GM04503 (cell line): ENCODE measurements around the gene CRB1.
A peak's percentile ranks its signal among the peaks of the same experiment; 100 is the strongest.

ENCODE experiments used
- DNase-seq: peaks from one replicate; pipeline ENCODE4 v3.0.0-alpha.2; 2012; ENCODE audit warnings: low read depth

The CRB1 gene

GRCh38 chr1:197304638-197305200 is 36.7 kb downstream of the CRB1 start:
- no peak for DNase-seq

GRCh38 chr1:197305925-197306324 is 37.9 kb downstream of the CRB1 start:
- no peak for DNase-seq

- DNase-seq, result no peak
Observed at GRCh38 chr1:197306381-197307062, 38.5 kb downstream of the CRB1 start.

- DNase-seq, result no peak
Observed at GRCh38 chr1:197307136-197307535, 39.1 kb downstream of the CRB1 start.

- no peak for DNase-seq
Observed at GRCh38 chr1:197307551-197307950, 39.5 kb downstream of the CRB1 start.

DNA sequence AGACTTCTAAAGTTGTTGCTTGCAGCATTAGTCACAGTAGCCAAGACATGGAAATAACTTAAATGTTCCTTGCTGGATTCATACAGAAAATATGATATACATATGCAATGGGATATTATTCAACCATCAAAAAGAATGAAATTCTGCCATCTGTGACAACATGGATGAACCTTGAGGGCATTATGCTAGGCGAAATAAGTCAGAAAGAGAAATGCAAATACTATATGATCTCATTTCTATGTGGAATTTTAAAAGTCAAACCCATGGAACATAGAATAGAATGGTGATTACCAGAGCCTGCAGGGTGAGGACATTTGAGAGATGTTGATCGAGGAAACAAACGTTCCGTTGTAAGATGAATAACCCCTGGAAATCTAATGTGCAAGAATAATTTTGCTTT is 43.0 kb downstream of the CRB1 start:
- no peak for DNase-seq

DNA sequence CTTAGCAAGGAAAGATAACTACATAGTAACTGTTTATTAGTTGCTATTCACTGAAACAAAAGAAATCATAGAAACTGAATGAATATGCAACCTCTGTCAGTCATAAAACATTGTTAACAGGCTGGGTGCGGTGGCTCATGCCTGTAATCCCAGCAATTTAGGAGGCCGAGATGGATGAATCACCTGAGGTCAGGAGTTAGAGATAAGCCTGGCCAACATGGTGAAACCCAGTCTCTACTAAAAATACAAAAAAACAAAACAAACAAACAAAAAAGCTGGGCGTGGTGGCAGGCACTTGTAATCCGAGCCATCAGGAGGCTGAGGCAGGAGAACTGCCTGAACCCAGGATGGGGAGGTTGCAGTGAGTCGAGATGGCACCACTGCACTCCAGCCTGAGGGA is 44.1 kb downstream of the CRB1 start:
- DNase-seq, result no peak

DNA sequence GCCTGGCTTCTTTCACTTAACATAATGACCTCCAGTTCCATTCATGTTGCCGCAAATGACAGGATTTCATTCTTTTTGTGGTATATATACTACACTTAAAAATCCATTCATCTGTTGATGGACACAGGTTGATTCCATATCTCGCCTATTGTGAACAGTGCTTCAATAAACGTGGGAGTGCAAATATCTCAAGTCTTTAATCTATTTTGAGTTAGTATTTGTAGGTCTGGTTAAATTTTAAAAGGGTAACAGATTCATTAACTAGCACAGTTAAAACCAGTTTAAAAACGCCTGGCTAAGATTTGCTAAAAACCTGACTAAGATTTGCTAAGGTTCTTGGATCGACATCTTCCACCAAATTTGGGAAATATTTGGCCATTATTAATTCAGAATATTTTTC is 45.7 kb downstream of the CRB1 start:
- DNase-seq, result no peak

DNA sequence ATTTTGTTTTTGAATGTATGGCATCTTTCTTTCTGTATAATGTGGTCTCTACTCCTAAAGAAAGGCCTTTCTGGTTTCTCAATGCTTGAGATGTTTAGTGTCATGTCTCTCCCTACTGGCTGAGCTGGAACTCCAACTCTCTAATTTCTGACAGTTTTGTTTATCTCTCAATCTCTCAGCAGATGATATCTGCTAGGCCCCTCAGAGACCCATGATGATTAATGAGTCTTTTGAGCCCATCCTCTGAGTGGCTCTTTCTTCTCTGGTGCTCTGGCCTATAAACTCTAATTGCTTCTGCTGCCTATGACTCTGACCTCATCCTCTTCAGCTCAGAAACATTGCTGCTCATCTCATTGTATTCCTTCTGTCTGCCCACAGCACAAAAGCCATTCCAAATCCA is 46.6 kb downstream of the CRB1 start:
- DNase-seq, result no peak

DNA sequence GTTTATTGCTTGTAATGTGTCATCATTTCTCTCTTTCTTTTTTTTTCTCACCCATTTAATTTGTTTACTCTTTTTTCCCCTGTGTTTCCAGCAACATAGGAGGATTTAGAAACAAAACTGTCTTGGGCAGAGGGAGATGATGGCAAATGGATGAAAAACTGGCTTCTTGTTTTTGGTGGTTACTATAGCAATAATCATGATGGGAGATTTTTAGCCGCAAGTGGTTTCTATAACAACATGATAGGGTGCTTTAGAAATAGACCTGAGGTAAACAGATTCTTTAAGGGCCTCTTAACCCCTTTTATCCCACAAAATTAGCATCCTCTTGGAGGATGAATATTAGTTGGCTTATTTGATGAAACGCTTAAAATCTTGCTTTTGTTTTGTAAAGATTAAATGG is 51.6 kb downstream of the CRB1 start:
- no peak for DNase-seq

- peak; percentile 59 for DNase-seq
Observed at GRCh38 chr1:197320991-197321531, 53.0 kb downstream of the CRB1 start.

GRCh38 chr1:197321811-197322210 is 53.8 kb downstream of the CRB1 start:
- no peak for DNase-seq

GRCh38 chr1:197327776-197328364 is 59.8 kb downstream of the CRB1 start:
- no peak for DNase-seq

DNA sequence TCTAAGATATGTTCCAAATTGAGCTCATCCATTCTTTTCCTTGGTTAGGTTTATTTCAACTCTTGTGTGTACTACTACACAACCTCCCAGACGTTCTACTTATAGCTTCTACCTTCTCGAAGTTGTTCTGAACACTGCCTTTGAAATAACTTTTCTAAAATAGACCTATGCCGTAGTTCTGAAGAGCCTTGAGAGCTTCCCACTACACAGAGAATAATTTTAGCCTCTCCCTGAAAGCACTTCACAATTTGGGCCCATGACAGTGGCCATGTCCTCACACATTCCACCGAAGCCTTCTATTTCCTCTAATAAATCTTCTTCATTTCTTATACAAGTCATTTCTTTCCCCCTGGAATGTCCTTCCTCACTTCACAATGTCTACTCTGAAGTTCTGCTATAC is 62.2 kb downstream of the CRB1 start:
- DNase-seq, result no peak

GRCh38 chr1:197331565-197331964 is 63.5 kb downstream of the CRB1 start:
- DNase-seq, result no peak

- no peak for DNase-seq
Observed at GRCh38 chr1:197333041-197333440, 65.0 kb downstream of the CRB1 start.

DNA sequence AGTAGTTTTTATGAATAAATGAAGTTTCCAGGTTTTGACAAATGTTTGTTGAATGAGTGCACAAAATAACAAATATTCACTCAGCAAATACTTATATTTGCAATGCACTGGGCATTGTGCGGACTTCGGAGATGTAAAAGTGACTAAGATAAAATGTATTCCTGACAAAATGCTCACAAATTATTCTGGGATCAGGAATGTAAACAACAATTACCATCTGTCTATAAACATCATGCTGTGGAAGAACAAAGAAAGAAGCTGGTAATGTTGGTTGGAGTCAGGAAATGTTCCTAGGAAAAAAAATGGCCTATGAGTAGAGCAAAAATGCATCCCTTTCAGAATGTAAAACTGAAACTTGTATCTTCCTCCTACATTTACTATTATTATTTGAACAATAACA is 68.5 kb downstream of the CRB1 start:
- DNase-seq, result no peak

GRCh38 chr1:197339106-197340060 is 71.3 kb downstream of the CRB1 start:
- no peak for DNase-seq

GRCh38 chr1:197341626-197342025 is 73.6 kb downstream of the CRB1 start:
- DNase-seq, result no peak

- no peak for DNase-seq
Observed at GRCh38 chr1:197342044-197342565, 74.1 kb downstream of the CRB1 start.

GRCh38 chr1:197342669-197343068 is 74.6 kb downstream of the CRB1 start:
- DNase-seq, result no peak

DNA sequence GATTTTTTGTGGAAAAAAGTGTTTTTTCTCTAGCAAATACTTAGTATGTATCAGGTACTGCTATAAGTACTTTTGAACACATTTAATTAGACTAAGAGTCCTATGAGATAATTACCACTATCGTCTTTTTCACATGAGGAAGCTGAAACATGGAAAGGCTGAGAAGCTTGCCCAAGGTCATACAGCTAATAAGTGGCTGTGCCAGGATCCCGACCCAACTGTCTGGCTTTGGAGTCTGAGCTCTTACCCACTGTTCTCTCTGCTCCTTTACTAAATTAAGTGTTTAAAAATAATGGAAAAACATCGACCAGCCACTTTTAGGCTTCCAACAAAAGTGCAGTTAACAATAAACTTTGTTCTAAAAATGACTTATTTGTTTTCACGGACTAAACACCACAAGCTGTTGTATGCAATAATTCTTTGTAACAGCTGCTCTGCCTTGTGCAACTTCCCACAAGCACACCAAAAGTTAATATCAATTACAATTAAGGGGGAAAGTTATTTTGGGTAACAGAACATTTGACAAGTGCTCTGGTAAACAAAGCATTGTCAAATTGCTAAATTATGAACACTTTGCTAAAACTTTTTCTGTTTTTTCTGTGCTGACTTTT is 75.7 kb downstream of the CRB1 start:
- DNase-seq, result no peak
